SK-N-SH treated with all-trans-retinoic acid at 6 μM for 48 hours (cell line): ENCODE results near the gene TMEM132A.

Experiments
- ATAC-seq: fragments of 200-7000 bp; cut with Tn5 transposase; 3 replicates; pipeline ENCODE4 v1.9.1; 2020; ENCODE audit warnings: mild to moderate bottlenecking, moderate library complexity
- ARNTL ChIP-seq: fragments of 450-650 bp; formaldehyde crosslinking; IDR thresholded peaks from 2 replicates; pipeline ENCODE4 v1.5.0; 2020; ENCODE audit warnings: low read depth, mild to moderate bottlenecking, moderate library complexity, borderline replicate concordance
- BACH2 ChIP-seq: fragments of 250-450 bp; sonication (Bioruptor Pico); IDR thresholded peaks from 2 replicates; pipeline ENCODE4 v1.9.0; 2021; ENCODE audit warnings: mild to moderate bottlenecking, borderline replicate concordance
- CSDC2 ChIP-seq: fragments of 250-450 bp; sonication (Bioruptor Pico); IDR thresholded peaks from 2 replicates; pipeline ENCODE4 v1.5.0; 2020; ENCODE audit warnings: mild to moderate bottlenecking, moderate library complexity
- ESRRG ChIP-seq: fragments of 250-450 bp; sonication (Bioruptor Pico); IDR thresholded peaks from 2 replicates; pipeline ENCODE4 v1.6.1; 2021; ENCODE audit warnings: mild to moderate bottlenecking
- GLIS3 ChIP-seq: fragments of 250-450 bp; sonication (Bioruptor Pico); IDR thresholded peaks from 2 replicates; pipeline ENCODE4 v1.5.0; 2020; ENCODE audit warnings: mild to moderate bottlenecking, moderate library complexity
- ISL1 ChIP-seq: fragments of 250-450 bp; sonication (Bioruptor Pico); IDR thresholded peaks from 2 replicates; pipeline ENCODE4 v2.1.2; 2022; ENCODE audit warnings: mild to moderate bottlenecking, moderate library complexity
- OSR1 ChIP-seq: fragments of 250-450 bp; sonication (Bioruptor Pico); IDR thresholded peaks from 2 replicates; pipeline ENCODE4 v1.8.0; 2022; ENCODE audit warnings: moderate library complexity, mild to moderate bottlenecking, inconsistent platforms
- PPARA ChIP-seq: fragments of 250-450 bp; sonication (Bioruptor Pico); IDR thresholded peaks from 2 replicates; pipeline ENCODE4 v1.5.0; 2020; ENCODE audit warnings: mild to moderate bottlenecking, borderline replicate concordance
- RARB ChIP-seq: fragments of 250-450 bp; sonication (Bioruptor Pico); IDR thresholded peaks from 2 replicates; pipeline ENCODE4 v1.8.0; 2021; ENCODE audit warnings: mild to moderate bottlenecking, moderate library complexity
- SNAI2 ChIP-seq: fragments of 250-450 bp; sonication (Bioruptor Pico); IDR thresholded peaks from 2 replicates; pipeline ENCODE4 v1.5.0; 2020; ENCODE audit warnings: mild to moderate bottlenecking, moderate library complexity
- TCF4 ChIP-seq: fragments of 250-450 bp; sonication (Bioruptor Pico); IDR thresholded peaks from 2 replicates; pipeline ENCODE4 v1.8.0; 2021; ENCODE audit warnings: mild to moderate bottlenecking, moderate library complexity, borderline replicate concordance
- TOX ChIP-seq: fragments of 250-450 bp; sonication (Bioruptor Pico); IDR thresholded peaks from 2 replicates; pipeline ENCODE4 v1.8.0; 2021; ENCODE audit warnings: mild to moderate bottlenecking, moderate library complexity, borderline replicate concordance
- ZC3H10 ChIP-seq: fragments of 250-450 bp; sonication (Bioruptor Pico); IDR thresholded peaks from 2 replicates; pipeline ENCODE4 v1.5.1; 2021; ENCODE audit warnings: mild to moderate bottlenecking, moderate library complexity
- ZFP3 ChIP-seq: fragments of 250-450 bp; sonication (Bioruptor Pico); IDR thresholded peaks from 2 replicates; pipeline ENCODE4 v1.5.0; 2020; ENCODE audit warnings: mild to moderate bottlenecking, moderate library complexity
- ZNF565 ChIP-seq: fragments of 450-650 bp; formaldehyde crosslinking; conservative IDR thresholded peaks from 2 replicates; pipeline ENCODE4 v1.5.0; 2020; ENCODE audit warnings: low read depth, mild to moderate bottlenecking, moderate library complexity
- ZNF70 ChIP-seq: fragments of 450-650 bp; formaldehyde crosslinking; IDR thresholded peaks from 2 replicates; pipeline ENCODE4 v1.5.0; 2020; ENCODE audit warnings: mild to moderate bottlenecking, moderate library complexity
- TF ChIP-seq, protein P1 (sequence below): fragments of 250-450 bp; sonication (Bioruptor Pico); IDR thresholded peaks from 2 replicates; pipeline ENCODE4 v1.5.1; 2020; ENCODE audit warnings: low read depth, mild to moderate bottlenecking, moderate library complexity
- TF ChIP-seq, protein P2 (sequence below): fragments of 250-450 bp; sonication (Bioruptor Pico); IDR thresholded peaks from 2 replicates; pipeline ENCODE4 v1.8.0; 2020; ENCODE audit warnings: mild to moderate bottlenecking, moderate library complexity, borderline replicate concordance
- TF ChIP-seq, protein P3 (sequence below): fragments of 250-450 bp; sonication (Bioruptor Pico); IDR thresholded peaks from 2 replicates; pipeline ENCODE4 v1.5.1; 2021; ENCODE audit warnings: mild to moderate bottlenecking, moderate library complexity
- TF ChIP-seq, protein P4 (sequence below): fragments of 250-450 bp; sonication (Bioruptor Pico); IDR thresholded peaks from 2 replicates; pipeline ENCODE4 v1.5.0; 2020; ENCODE audit warnings: mild to moderate bottlenecking, moderate library complexity

The TMEM132A gene

DNA sequence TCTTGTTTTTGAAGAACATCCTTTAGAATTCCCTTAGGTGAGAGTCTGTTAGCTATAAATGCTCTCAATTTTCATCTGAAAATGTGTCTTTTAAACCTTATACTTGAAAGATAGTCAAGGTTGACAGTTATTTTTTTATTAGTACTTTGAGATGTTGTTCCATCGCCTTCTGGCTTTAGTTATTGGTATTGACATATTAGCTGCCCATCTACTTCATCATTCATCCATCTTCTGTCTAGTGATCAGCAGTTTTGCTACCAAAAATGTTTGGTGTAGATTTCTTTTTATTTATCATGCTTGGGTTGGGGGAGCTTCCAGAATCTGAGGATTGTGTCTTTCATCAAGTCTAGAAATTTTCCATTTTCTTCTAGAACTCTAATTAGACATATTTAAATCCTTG, 44.0 kb downstream of the TMEM132A start:
- TF ChIP-seq SNAI2 (CRISPR knock-in tag) (no peak), BACH2 (CRISPR knock-in tag) (no peak), TCF4 (CRISPR knock-in tag) (no peak), ESRRG (CRISPR knock-in tag) (no peak), RARB (CRISPR knock-in tag) (no peak), ZC3H10 (CRISPR knock-in tag) (no peak), CSDC2 (CRISPR knock-in tag) (no peak), ZFP3 (no peak), ZNF70 (no peak)
- TF ChIP-seq, protein P1, sequence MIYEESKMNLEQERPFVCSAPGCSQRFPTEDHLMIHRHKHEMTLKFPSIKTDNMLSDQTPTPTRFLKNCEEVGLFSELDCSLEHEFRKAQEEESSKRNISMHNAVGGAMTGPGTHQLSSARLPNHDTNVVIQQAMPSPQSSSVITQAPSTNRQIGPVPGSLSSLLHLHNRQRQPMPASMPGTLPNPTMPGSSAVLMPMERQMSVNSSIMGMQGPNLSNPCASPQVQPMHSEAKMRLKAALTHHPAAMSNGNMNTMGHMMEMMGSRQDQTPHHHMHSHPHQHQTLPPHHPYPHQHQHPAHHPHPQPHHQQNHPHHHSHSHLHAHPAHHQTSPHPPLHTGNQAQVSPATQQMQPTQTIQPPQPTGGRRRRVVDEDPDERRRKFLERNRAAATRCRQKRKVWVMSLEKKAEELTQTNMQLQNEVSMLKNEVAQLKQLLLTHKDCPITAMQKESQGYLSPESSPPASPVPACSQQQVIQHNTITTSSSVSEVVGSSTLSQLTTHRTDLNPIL = no peak
- no peak for ATAC-seq

DNA sequence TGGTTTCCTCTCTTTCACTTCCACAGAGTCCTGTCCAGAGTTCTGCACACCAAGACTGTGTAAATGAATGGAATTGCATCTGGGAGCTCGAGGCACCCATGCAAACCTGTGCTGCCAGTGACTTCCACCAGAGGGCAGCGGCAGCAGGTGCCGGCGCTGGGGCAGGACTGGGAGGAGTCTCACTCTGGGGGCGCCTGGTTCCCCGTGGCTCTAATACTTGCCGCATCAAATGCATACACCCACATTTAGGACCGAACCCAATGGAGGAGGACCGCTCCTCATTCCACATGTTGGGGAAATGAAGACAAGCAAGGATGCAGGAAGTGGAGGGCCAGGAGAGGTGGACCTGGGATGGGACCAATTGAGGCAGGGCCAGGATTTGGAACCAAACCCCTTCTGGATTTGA, 46.1 kb downstream of the TMEM132A start:
- TF ChIP-seq ZNF565 (CRISPR knock-in tag) (no peak), TCF4 (CRISPR knock-in tag) (no peak), PPARA (CRISPR knock-in tag) (no peak), CSDC2 (CRISPR knock-in tag) (no peak), GLIS3 (CRISPR knock-in tag) (no peak), ARNTL (CRISPR knock-in tag) (no peak), ZC3H10 (CRISPR knock-in tag) (no peak), ISL1 (no peak), SNAI2 (CRISPR knock-in tag) (no peak), ZFP3 (no peak), ESRRG (CRISPR knock-in tag) (no peak)
- TF ChIP-seq, protein P2, sequence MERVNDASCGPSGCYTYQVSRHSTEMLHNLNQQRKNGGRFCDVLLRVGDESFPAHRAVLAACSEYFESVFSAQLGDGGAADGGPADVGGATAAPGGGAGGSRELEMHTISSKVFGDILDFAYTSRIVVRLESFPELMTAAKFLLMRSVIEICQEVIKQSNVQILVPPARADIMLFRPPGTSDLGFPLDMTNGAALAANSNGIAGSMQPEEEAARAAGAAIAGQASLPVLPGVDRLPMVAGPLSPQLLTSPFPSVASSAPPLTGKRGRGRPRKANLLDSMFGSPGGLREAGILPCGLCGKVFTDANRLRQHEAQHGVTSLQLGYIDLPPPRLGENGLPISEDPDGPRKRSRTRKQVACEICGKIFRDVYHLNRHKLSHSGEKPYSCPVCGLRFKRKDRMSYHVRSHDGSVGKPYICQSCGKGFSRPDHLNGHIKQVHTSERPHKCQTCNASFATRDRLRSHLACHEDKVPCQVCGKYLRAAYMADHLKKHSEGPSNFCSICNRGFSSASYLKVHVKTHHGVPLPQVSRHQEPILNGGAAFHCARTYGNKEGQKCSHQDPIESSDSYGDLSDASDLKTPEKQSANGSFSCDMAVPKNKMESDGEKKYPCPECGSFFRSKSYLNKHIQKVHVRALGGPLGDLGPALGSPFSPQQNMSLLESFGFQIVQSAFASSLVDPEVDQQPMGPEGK (CRISPR knock-in tag) = no peak
- TF ChIP-seq, protein P1 = no peak
- TF ChIP-seq, protein P3, sequence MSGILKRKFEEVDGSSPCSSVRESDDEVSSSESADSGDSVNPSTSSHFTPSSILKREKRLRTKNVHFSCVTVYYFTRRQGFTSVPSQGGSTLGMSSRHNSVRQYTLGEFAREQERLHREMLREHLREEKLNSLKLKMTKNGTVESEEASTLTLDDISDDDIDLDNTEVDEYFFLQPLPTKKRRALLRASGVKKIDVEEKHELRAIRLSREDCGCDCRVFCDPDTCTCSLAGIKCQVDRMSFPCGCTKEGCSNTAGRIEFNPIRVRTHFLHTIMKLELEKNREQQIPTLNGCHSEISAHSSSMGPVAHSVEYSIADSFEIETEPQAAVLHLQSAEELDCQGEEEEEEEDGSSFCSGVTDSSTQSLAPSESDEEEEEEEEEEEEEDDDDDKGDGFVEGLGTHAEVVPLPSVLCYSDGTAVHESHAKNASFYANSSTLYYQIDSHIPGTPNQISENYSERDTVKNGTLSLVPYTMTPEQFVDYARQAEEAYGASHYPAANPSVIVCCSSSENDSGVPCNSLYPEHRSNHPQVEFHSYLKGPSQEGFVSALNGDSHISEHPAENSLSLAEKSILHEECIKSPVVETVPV = no peak
- TF ChIP-seq, protein P4, sequence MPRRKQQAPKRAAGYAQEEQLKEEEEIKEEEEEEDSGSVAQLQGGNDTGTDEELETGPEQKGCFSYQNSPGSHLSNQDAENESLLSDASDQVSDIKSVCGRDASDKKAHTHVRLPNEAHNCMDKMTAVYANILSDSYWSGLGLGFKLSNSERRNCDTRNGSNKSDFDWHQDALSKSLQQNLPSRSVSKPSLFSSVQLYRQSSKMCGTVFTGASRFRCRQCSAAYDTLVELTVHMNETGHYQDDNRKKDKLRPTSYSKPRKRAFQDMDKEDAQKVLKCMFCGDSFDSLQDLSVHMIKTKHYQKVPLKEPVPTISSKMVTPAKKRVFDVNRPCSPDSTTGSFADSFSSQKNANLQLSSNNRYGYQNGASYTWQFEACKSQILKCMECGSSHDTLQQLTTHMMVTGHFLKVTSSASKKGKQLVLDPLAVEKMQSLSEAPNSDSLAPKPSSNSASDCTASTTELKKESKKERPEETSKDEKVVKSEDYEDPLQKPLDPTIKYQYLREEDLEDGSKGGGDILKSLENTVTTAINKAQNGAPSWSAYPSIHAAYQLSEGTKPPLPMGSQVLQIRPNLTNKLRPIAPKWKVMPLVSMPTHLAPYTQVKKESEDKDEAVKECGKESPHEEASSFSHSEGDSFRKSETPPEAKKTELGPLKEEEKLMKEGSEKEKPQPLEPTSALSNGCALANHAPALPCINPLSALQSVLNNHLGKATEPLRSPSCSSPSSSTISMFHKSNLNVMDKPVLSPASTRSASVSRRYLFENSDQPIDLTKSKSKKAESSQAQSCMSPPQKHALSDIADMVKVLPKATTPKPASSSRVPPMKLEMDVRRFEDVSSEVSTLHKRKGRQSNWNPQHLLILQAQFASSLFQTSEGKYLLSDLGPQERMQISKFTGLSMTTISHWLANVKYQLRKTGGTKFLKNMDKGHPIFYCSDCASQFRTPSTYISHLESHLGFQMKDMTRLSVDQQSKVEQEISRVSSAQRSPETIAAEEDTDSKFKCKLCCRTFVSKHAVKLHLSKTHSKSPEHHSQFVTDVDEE (CRISPR knock-in tag) = no peak
- ATAC-seq = peak; percentile 90

DNA sequence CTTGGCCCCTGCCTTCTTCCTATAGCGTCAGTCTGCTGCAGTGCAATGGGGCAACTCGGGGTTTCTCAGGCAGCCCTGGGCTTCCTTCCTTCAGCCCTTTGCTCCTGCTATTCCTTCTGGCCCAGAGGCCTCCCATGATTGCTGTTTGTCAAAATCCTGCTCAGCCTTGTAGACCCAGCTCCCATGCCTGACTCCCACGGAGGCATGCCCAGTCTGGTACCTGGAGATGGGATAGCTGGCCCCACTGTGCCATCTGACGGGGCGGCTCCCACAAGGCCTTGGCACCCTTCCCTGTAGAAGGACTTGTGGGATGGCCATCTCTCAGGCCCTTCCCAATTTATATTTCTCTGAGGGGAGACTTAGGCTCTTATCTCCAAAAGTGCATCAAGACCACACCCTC, 46.6 kb downstream of the TMEM132A start:
- ATAC-seq = no peak; the same call in 2 of the 3 replicates
- TF ChIP-seq GLIS3 (CRISPR knock-in tag) (no peak), ISL1 (no peak), ZC3H10 (CRISPR knock-in tag) (no peak), BACH2 (CRISPR knock-in tag) (no peak), TOX (CRISPR knock-in tag) (no peak), OSR1 (CRISPR knock-in tag) (no peak), ESRRG (CRISPR knock-in tag) (no peak)
- TF ChIP-seq, protein P1 = no peak
